Vagina (tissue), 2 donors: ENCODE data around the gene PDIA5.

ENCODE experiments used
- CTCF ChIP-seq, 3 experiments: fragments of 450-650 bp in 2 of 3; fragments of 200-600 bp in 1 of 3; sonication (generic) in 1 of 3; IDR thresholded peaks; one replicate each; pipeline ENCODE4 v1.5.1; 2017 to 2019; ENCODE audit warnings: antibody characterized with exemption in 3 of 3, mild to moderate bottlenecking in 2 of 3, moderate library complexity in 2 of 3
- POLR2A ChIP-seq, 2 donors: fragments of 450-650 bp; IDR thresholded peaks; one replicate each; pipeline ENCODE4 v1.6.1; 2017; ENCODE audit warnings: antibody characterized with exemption in 2 of 2, mild to moderate bottlenecking in 2 of 2, moderate library complexity in 2 of 2
- POLR2AphosphoS5 ChIP-seq, 2 donors: sonication (generic); formaldehyde crosslinking; IDR thresholded peaks; one replicate each; pipeline ENCODE4 v1.9.0; 2017; ENCODE audit warnings: antibody characterized with exemption in 2 of 2, mild to moderate bottlenecking in 2 of 2, low read depth in 1 of 2; ENCODE audit not compliant: insufficient read depth in 1 of 2

- TF ChIP-seq CTCF (IDR thresholded peaks at IDR 0.05) (no peak), POLR2A (IDR thresholded peaks at IDR 0.05) (no peak), POLR2AphosphoS5 (IDR thresholded peaks at IDR 0.05; ENCODE audit: insufficient read depth in 1 of 2, low read depth in 1 of 2) (no peak)
These were observed 44.8 kb downstream of the PDIA5 start for GRCh38 chr3:123111640-123112039.
